CD14-positive monocyte (primary cell): Measurements from ENCODE around the gene ZNF780B. TPM values are rescaled to one million over a fixed set of nuclear protein-coding genes. Genes with fewer than 3 reads are reported as not detected.

Experiments used
- DNase-seq, 3 donors: peaks; one replicate each; pipeline ENCODE4 v3.0.0-alpha.2; 2011 to 2022
- H2AFZ ChIP-seq: 2 replicates; pipeline ENCODE4 v1.6.0; 2012; ENCODE audit warnings: mild to moderate bottlenecking, low read depth, low read length, inconsistent platforms; ENCODE audit not compliant: insufficient read depth, poor library complexity, severe bottlenecking
- H3K27ac ChIP-seq, 2 donors: 1 replicate in 1 of 2; 2 replicates in 1 of 2; pipeline ENCODE4 v1.5.1; 2012 to 2013; ENCODE audit warnings: low read length in 2 of 2, control low read depth in 1 of 2, inconsistent platforms in 1 of 2, low read depth in 1 of 2, mild to moderate bottlenecking in 1 of 2
- H3K27me3 ChIP-seq, 2 donors: one replicate each; pipeline versions ENCODE4 v1.6.0 to v1.6.1; 2011 to 2013; ENCODE audit warnings: low read length in 2 of 2; ENCODE audit not compliant: control insufficient read depth in 2 of 2, insufficient read depth in 2 of 2
- H3K36me3 ChIP-seq, 2 donors: replicated peaks in 1 of 2; 1 replicate in 1 of 2; 2 replicates in 1 of 2; pipeline versions ENCODE4 v1.5.1 to v1.6.1; 2012 to 2013; ENCODE audit warnings: low read length in 2 of 2, control low read depth in 1 of 2, inconsistent platforms in 1 of 2, mild to moderate bottlenecking in 1 of 2; ENCODE audit not compliant: insufficient read depth in 2 of 2, control insufficient read depth in 1 of 2
- H3K4me1 ChIP-seq, 2 donors: 1 replicate in 1 of 2; 2 replicates in 1 of 2; pipeline versions ENCODE4 v1.5.1 to v1.6.1; 2012 to 2013; ENCODE audit warnings: low read length in 2 of 2, control low read depth in 1 of 2, inconsistent platforms in 1 of 2, mild to moderate bottlenecking in 1 of 2, moderate library complexity in 1 of 2; ENCODE audit not compliant: insufficient read depth in 2 of 2, control insufficient read depth in 1 of 2
- H3K4me2 ChIP-seq: replicated peaks from 2 replicates; pipeline ENCODE3; 2012; ENCODE audit warnings: low read length, moderate library complexity, mild to moderate bottlenecking; ENCODE audit not compliant: poor library complexity, severe bottlenecking; ENCODE audit errors: extremely low read depth
- H3K4me3 ChIP-seq, 3 experiments: fragments of 200-600 bp in 1 of 3; sonication (generic) in 1 of 3; replicated peaks in 1 of 3; 1 replicate in 2 of 3; 2 replicates in 1 of 3; pipeline ENCODE4 v1.5.1; 2011 to 2013; ENCODE audit warnings: low read length in 3 of 3, mild to moderate bottlenecking in 3 of 3, control low read depth in 2 of 3, low read depth in 2 of 3, inconsistent platforms in 1 of 3, moderate library complexity in 1 of 3
- H3K79me2 ChIP-seq: 2 replicates; pipeline ENCODE4 v1.6.0; 2012; ENCODE audit warnings: mild to moderate bottlenecking, control low read depth, inconsistent platforms, low read length, moderate library complexity; ENCODE audit not compliant: insufficient read depth
- H3K9ac ChIP-seq: 2 replicates; pipeline ENCODE4 v1.6.0; 2017; ENCODE audit warnings: low read length, mild to moderate bottlenecking; ENCODE audit not compliant: insufficient read depth, poor library complexity, severe bottlenecking
- H3K9me3 ChIP-seq, 2 donors: replicated peaks in 1 of 2; 1 replicate in 1 of 2; 2 replicates in 1 of 2; pipeline versions ENCODE4 v1.5.1 to v1.6.1; 2012 to 2013; ENCODE audit warnings: low read length in 2 of 2, control low read depth in 1 of 2; ENCODE audit not compliant: control insufficient read depth in 1 of 2, insufficient read depth in 1 of 2
- H4K20me1 ChIP-seq: 2 replicates; pipeline ENCODE4 v1.6.0; 2012; ENCODE audit warnings: mild to moderate bottlenecking, low read length, control low read depth, moderate library complexity; ENCODE audit not compliant: insufficient read depth
- H3K27ac Mint-ChIP-seq, 7 donors: one replicate each; pipeline ENCODE4 v1.8.0; 2020; ENCODE audit warnings: mild to moderate bottlenecking in 7 of 7, mixed read lengths in 7 of 7, moderate library complexity in 6 of 7, inconsistent platforms in 2 of 7
- H3K27me3 Mint-ChIP-seq, 3 donors: one replicate each; pipeline ENCODE4 v1.8.0; 2021 to 2022; ENCODE audit warnings: low read depth in 3 of 3, mild to moderate bottlenecking in 3 of 3, mixed read lengths in 3 of 3, moderate library complexity in 3 of 3, inconsistent platforms in 1 of 3
- H3K36me3 Mint-ChIP-seq, 2 donors: one replicate each; pipeline ENCODE4 v1.8.0; 2020; ENCODE audit warnings: mixed read lengths in 2 of 2, inconsistent platforms in 1 of 2, mild to moderate bottlenecking in 1 of 2
- H3K4me1 Mint-ChIP-seq: one replicate; pipeline ENCODE4 v1.8.0; 2020; ENCODE audit warnings: mild to moderate bottlenecking, mixed read lengths
- H3K4me3 Mint-ChIP-seq, 2 donors: one replicate each; pipeline ENCODE4 v1.8.0; 2020; ENCODE audit warnings: mild to moderate bottlenecking in 2 of 2, mixed read lengths in 2 of 2, moderate library complexity in 1 of 2
- H3K9me3 Mint-ChIP-seq, 7 donors: one replicate each; pipeline ENCODE4 v1.8.0; 2020 to 2022; ENCODE audit warnings: mixed read lengths in 7 of 7, mild to moderate bottlenecking in 6 of 7, moderate library complexity in 6 of 7, inconsistent platforms in 2 of 7
- CTCF ChIP-seq: fragments of 200-600 bp; IDR thresholded peaks from one replicate; pipeline ENCODE4 v1.8.0; 2022; ENCODE audit warnings: antibody characterized with exemption, mild to moderate bottlenecking
- WGBS: methylation state at CpG from one replicate; pipeline ENCODE4 v1.1.5; 2013; ENCODE audit warnings: missing lambda C conversion rate; ENCODE audit not compliant: insufficient coverage; 5-methylcytosine and 5-hydroxymethylcytosine counted together
- intact Hi-C, 2 donors: fragments of 100-400 bp; cut with micrococcal nuclease; formaldehyde crosslinking; loops; one replicate each; pipeline versions ENCODE4 v1.15.0 to v1.15.1; 2023
- polyA plus RNA-seq, 3 donors: library from polyadenylated mRNA; depleted of rRNA in 1 of 3; unstranded in 2 of 3; stranded (reverse) in 1 of 3; fragments of 300-500 nt in 2 of 3; fragments of >200 nt in 1 of 3; fragmentation: Illumina TruSeq in 2 of 3; gene quantifications; 1 replicate in 2 of 3; 2 replicates in 1 of 3; pipeline ENCODE4 v1.2.3, GENCODE V29; 2012 to 2021

ZNF780B gene
- polyA plus RNA-seq, 3 donors = 2.0 to 3.3 (median 3.1) TPM

DNA sequence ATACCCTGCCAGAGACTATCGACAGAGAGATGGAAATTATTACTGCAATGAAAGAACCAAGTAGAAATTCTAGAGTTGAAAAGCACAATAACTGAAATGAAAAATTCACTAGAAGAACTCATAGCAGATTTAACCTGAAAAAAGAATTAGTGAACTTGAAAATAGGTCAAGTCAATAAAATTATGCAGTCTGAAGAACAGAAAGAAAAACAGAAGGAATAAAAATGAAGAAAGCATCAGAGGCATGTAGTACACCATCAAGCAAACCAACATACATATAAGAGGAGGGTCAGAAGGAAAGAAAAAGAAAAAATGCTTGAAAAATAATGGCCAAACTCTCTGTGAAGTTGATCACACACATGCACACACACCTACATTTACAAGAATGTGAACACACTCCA, 3.6 kb upstream of the ZNF780B start:
- no peaks in the 10 kb centered on the region for H3K36me3 Mint-ChIP-seq
- DNase-seq = no peak
- H3K4me1 ChIP-seq = peaks cover 9 to 13% of the 10 kb centered on the region in 2 donors
- H3K4me3 Mint-ChIP-seq = no peak overlapping the region
- H3K9me3 Mint-ChIP-seq = peaks cover 18 to 37% (median 34%) of the 10 kb centered on the region in 7 donors
- H3K4me3 ChIP-seq = no peak overlapping the region
- H3K27me3 Mint-ChIP-seq = peaks cover 5 to 20% (median 8%) of the 10 kb centered on the region in 3 donors
- H3K36me3 ChIP-seq = no peaks in the 10 kb centered on the region
- H3K9ac ChIP-seq = no peak overlapping the region
- WGBS = no CpG with 5 or more reads among the region's 1 CpG
- H3K27me3 ChIP-seq = peaks cover 0 to 15% of the 10 kb centered on the region in 2 donors
- H3K27ac Mint-ChIP-seq = no peak overlapping the region
- H2AFZ ChIP-seq = no peak overlapping the region
- TF ChIP-seq CTCF = no peak
- peaks cover 18% of the 10 kb centered on the region for H3K4me1 Mint-ChIP-seq
- H4K20me1 ChIP-seq = no peaks in the 10 kb centered on the region
- H3K79me2 ChIP-seq = peaks cover 6% of the 10 kb centered on the region
- H3K27ac ChIP-seq = no peak overlapping the region
- intact Hi-C loops = no loop called here
- H3K9me3 ChIP-seq = peaks cover 9 to 15% of the 10 kb centered on the region in 2 donors
- no peak overlapping the region for H3K4me2 ChIP-seq

DNA sequence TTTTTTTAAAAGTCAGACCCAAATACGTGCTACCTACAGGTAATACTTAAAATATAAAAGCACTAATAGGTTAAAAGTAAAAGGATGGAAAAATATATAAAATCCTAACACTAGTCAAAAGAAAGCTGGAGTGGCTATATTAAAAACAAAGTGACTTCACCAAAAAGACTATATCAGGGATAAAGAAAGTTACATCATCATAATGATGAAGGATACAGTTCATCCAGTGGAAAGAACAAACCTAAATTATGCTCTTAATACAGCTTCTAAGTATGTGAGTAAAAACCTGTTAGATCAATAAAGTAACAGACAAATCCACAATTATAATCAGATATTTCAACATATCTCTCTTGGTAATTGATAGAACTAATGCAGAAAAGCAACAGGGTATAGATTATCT, 1.1 kb upstream of the ZNF780B start:
- H3K27ac Mint-ChIP-seq = no peak overlapping the region
- no CpG with 5 or more reads among the region's 1 CpG for WGBS
- peaks cover 30% of the 10 kb centered on the region for H3K79me2 ChIP-seq
- peaks cover 9 to 15% of the 10 kb centered on the region in 2 donors for H3K4me1 ChIP-seq
- DNase-seq = no peak
- peaks cover 0 to 15% of the 10 kb centered on the region in 2 donors for H3K27me3 ChIP-seq
- H3K4me1 Mint-ChIP-seq = peaks cover 30% of the 10 kb centered on the region
- peak overlapping the region in 1 of 2 donors; percentile 2 for H3K4me3 Mint-ChIP-seq
- peaks cover 17 to 28% (median 20%) of the 10 kb centered on the region in 7 donors for H3K9me3 Mint-ChIP-seq
- H3K9ac ChIP-seq = no peak overlapping the region
- peak overlapping the region; percentile 95 for H2AFZ ChIP-seq
- no peak overlapping the region for H3K4me2 ChIP-seq
- H3K27ac ChIP-seq = no peak overlapping the region
- no peaks in the 10 kb centered on the region for H4K20me1 ChIP-seq
- H3K27me3 Mint-ChIP-seq = peaks cover 5 to 18% (median 8%) of the 10 kb centered on the region in 3 donors
- H3K36me3 Mint-ChIP-seq = peaks cover 4% of the 10 kb centered on the region in 2 donors
- no peaks in the 10 kb centered on the region for H3K36me3 ChIP-seq
- TF ChIP-seq CTCF = no peak
- H3K9me3 ChIP-seq = peaks cover 0 to 14% of the 10 kb centered on the region in 2 donors
- intact Hi-C loops = no loop called here
- no peak overlapping the region for H3K4me3 ChIP-seq
